Osteoblast (primary cell): Measurements from ENCODE around the gene GABRB1. TPM values are rescaled to one million over a fixed set of nuclear protein-coding genes. Genes with fewer than 3 reads are reported as not detected.

ENCODE experiments used
- DNase-seq: peaks from one replicate; pipeline ENCODE4 v3.0.0; 2011; ENCODE audit warnings: low spot score, mixed read lengths; ENCODE audit not compliant: insufficient read length; ENCODE audit errors: missing footprints
- H2AFZ ChIP-seq: 2 replicates; pipeline ENCODE4 v1.6.0; 2011; ENCODE audit warnings: mild to moderate bottlenecking, low read length
- H3K27ac ChIP-seq: 2 replicates; pipeline ENCODE4 v1.5.1; 2011; ENCODE audit warnings: mild to moderate bottlenecking, low read depth, low read length, moderate library complexity
- H3K27me3 ChIP-seq: 2 replicates; pipeline ENCODE4 v1.6.0; 2012; ENCODE audit warnings: mild to moderate bottlenecking, control low read depth, inconsistent platforms, low read length, moderate library complexity; ENCODE audit not compliant: insufficient read depth
- H3K36me3 ChIP-seq: 2 replicates; pipeline ENCODE4 v1.5.1; 2011; ENCODE audit warnings: mild to moderate bottlenecking, low read length, control low read depth, moderate library complexity; ENCODE audit not compliant: insufficient read depth
- H3K4me1 ChIP-seq: 2 replicates; pipeline ENCODE4 v1.5.1; 2011; ENCODE audit warnings: mild to moderate bottlenecking, low read length, control low read depth, moderate library complexity; ENCODE audit not compliant: insufficient read depth
- H3K4me2 ChIP-seq: 2 replicates; pipeline ENCODE4 v1.6.0; 2011; ENCODE audit warnings: mild to moderate bottlenecking, low read length; ENCODE audit not compliant: insufficient read depth
- H3K4me3 ChIP-seq: fragments of 200-600 bp; sonication (generic); 3 replicates; pipeline ENCODE4 v1.5.1; 2012; ENCODE audit warnings: mild to moderate bottlenecking, low read length, inconsistent platforms; ENCODE audit not compliant: insufficient read depth
- H3K79me2 ChIP-seq: 2 replicates; pipeline ENCODE4 v1.6.0; 2012; ENCODE audit warnings: mild to moderate bottlenecking, low read length, control low read depth, inconsistent platforms; ENCODE audit not compliant: insufficient read depth
- H3K9me3 ChIP-seq: 2 replicates; pipeline ENCODE4 v1.5.1; 2011; ENCODE audit warnings: low read depth, low read length, control low read depth
- H4K20me1 ChIP-seq: 2 replicates; pipeline ENCODE4 v1.6.0; 2012; ENCODE audit warnings: mild to moderate bottlenecking, low read length, control low read depth; ENCODE audit not compliant: insufficient read depth
- total RNA-seq: library from RNA; depleted of rRNA; stranded (reverse); fragments of >200 nt; gene quantifications from 2 replicates; pipeline ENCODE4 v1.2.3, GENCODE V29; 2012
- TF ChIP-seq, protein P1 (sequence below): IDR thresholded peaks from 2 replicates; pipeline ENCODE4 v1.5.1; 2011; ENCODE audit warnings: mild to moderate bottlenecking, low read depth, low read length, moderate library complexity; ENCODE audit errors: extremely low read depth

The GABRB1 gene
- total RNA-seq, 1 donor: not detected

DNA sequence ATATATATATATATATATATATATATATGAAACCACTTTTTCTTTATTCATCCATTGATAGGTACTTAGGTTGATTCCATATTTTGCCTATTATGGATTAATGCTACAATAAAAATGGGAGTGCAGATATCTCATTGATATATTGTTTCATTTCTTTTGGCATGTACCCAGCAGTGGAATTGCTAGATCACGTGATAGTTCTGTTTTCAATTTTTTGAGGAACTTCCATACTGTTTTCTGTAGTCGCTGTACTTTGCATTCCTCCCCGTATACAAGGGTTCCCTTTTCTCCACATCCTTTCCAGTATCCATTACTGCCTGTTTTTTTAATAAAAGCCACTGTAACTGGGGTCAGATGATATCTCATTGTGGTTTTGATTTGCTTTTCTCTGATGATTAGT, 124.6 kb downstream of the GABRB1 start:
- Histone ChIP-seq H3K27me3 (no peaks in the 10 kb centered on the region), H3K36me3 (no peaks in the 10 kb centered on the region), H3K4me3 (no peak overlapping the region), H3K27ac (no peak overlapping the region), H3K9me3 (no peaks in the 10 kb centered on the region), H2AFZ (no peak overlapping the region), H3K4me2 (no peak overlapping the region), H3K79me2 (no peaks in the 10 kb centered on the region), H4K20me1 (no peaks in the 10 kb centered on the region), H3K4me1 (no peaks in the 10 kb centered on the region)
- TF ChIP-seq, protein P1, sequence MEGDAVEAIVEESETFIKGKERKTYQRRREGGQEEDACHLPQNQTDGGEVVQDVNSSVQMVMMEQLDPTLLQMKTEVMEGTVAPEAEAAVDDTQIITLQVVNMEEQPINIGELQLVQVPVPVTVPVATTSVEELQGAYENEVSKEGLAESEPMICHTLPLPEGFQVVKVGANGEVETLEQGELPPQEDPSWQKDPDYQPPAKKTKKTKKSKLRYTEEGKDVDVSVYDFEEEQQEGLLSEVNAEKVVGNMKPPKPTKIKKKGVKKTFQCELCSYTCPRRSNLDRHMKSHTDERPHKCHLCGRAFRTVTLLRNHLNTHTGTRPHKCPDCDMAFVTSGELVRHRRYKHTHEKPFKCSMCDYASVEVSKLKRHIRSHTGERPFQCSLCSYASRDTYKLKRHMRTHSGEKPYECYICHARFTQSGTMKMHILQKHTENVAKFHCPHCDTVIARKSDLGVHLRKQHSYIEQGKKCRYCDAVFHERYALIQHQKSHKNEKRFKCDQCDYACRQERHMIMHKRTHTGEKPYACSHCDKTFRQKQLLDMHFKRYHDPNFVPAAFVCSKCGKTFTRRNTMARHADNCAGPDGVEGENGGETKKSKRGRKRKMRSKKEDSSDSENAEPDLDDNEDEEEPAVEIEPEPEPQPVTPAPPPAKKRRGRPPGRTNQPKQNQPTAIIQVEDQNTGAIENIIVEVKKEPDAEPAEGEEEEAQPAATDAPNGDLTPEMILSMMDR: no peak
- no peak for DNase-seq

DNA sequence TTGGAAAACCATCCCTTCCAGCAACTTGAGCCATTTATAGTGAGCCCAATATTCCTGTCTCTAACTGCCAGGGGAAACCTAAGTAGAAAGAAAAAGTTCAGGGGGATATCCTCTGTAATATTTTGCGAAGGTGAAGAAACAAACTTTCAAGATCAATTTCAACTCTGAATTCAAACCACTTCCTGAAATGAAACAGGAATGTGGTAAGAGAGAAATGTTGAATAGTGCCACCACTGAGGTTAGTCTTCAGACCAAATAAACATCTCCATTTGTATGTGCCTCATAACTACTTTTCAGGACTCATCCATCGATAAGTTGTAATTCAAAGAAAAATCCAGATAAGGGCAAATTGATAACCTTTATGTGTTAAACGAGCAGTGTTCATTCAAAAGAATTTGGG, 128.7 kb downstream of the GABRB1 start:
- no peaks in the 10 kb centered on the region for H3K4me1 ChIP-seq
- peak overlapping the region; percentile 61 for H2AFZ ChIP-seq
- TF ChIP-seq, protein P1: no peak
- H4K20me1 ChIP-seq: no peaks in the 10 kb centered on the region
- H3K36me3 ChIP-seq: no peaks in the 10 kb centered on the region
- H3K4me2 ChIP-seq: no peak overlapping the region
- no peak for DNase-seq
- no peaks in the 10 kb centered on the region for H3K27me3 ChIP-seq
- H3K9me3 ChIP-seq: no peaks in the 10 kb centered on the region
- no peaks in the 10 kb centered on the region for H3K79me2 ChIP-seq
- no peak overlapping the region for H3K4me3 ChIP-seq
- H3K27ac ChIP-seq: no peak overlapping the region

DNA sequence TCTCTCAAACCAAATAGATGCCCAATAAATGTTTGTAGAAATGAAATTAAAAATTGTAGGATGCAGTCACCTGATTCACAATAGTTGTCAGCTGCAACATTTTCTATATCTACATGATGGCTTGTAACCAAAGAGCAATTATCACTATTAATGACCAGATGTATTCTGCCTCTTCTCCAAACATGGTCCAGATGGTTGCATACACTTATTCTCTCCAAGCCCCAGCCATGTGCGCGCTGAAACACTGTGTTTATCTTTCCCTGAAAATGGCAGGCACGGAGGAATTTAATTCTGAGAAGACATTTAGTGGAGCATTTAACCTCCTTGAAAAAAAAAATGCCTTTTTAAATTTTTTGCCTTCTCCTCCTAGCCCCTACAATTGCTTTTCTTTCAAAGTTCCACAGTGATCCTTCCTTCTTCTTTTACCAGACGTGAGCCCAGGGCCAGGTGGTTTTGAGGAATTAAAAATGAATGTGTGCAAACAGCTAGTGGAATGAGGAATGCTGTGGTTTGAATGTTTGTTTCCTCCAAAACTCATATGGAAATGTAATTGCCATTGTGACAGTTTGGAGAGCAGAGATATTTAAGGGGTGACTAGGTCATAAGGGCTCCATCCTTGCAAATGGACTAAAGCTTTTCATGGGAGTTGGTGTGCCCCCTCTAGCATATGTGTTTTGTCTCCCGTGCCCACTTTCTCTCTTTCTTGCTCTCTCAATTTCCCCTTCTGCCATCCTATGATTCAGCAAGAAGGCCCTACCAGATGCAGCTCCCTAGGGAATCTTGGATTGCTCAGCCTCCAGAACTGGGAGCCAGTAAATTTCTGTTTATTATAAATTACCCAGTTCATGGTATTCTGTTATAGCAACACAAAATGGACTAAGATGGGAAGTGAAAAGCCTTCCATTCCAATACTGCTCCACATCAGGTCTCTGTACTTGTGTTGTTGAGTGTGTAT, 136.0 kb downstream of the GABRB1 start:
- H3K4me2 ChIP-seq: no peak overlapping the region
- no peak overlapping the region for H3K4me3 ChIP-seq
- no peaks in the 10 kb centered on the region for H3K36me3 ChIP-seq
- H3K79me2 ChIP-seq: no peaks in the 10 kb centered on the region
- H2AFZ ChIP-seq: no peak overlapping the region
- TF ChIP-seq, protein P1: no peak
- H3K27ac ChIP-seq: no peak overlapping the region
- H3K27me3 ChIP-seq: no peaks in the 10 kb centered on the region
- no peak for DNase-seq
- H3K4me1 ChIP-seq: peaks cover 4% of the 10 kb centered on the region
- no peaks in the 10 kb centered on the region for H4K20me1 ChIP-seq
- H3K9me3 ChIP-seq: no peaks in the 10 kb centered on the region

DNA sequence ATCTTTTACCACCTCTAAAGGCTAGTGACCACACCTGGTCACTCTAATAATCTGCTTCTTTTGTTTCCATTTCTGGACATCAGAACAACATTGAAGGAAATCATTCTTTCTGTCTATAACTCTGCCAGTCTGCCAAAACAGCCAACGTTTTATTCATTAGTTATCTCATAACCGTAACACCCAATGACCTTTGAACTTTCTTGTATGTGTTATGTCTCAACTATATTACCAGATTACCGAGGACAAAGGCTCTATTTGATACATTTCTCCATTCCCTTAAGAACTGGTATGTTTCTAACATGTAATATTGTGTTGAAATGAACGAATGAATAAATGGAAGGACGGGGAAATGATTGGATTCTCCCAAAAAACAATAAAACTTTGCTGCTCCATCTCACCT, 152.7 kb downstream of the GABRB1 start:
- Histone ChIP-seq H3K27ac (no peak overlapping the region), H2AFZ (no peak overlapping the region), H3K79me2 (no peaks in the 10 kb centered on the region), H3K4me2 (no peak overlapping the region), H3K4me1 (no peaks in the 10 kb centered on the region), H3K27me3 (no peaks in the 10 kb centered on the region), H3K36me3 (no peaks in the 10 kb centered on the region), H3K9me3 (no peaks in the 10 kb centered on the region), H4K20me1 (no peaks in the 10 kb centered on the region), H3K4me3 (no peak overlapping the region)
- TF ChIP-seq, protein P1: no peak
- no peak for DNase-seq
